HepG2 (cell line): ENCODE data around the gene AFTPH. TPM values are rescaled to one million over a fixed set of nuclear protein-coding genes. Genes with fewer than 3 reads are reported as not detected.

Experiments
- CHD2 ChIP-seq: IDR thresholded peaks from 2 replicates; pipeline ENCODE4 v1.6.1; 2011; ENCODE audit warnings: low read depth, low read length, improper control_type of control experiment
- HOXD1 ChIP-seq: sonication (generic); formaldehyde crosslinking; IDR thresholded peaks from 2 replicates; pipeline ENCODE4 v1.5.0; 2020; ENCODE audit warnings: missing genetic modification reagents
- MLXIP ChIP-seq: sonication (generic); formaldehyde crosslinking; IDR thresholded peaks from 2 replicates; pipeline ENCODE4 v1.9.0; 2021; ENCODE audit warnings: missing genetic modification reagents, borderline replicate concordance
- PHF8 ChIP-seq: sonication (generic); formaldehyde crosslinking; IDR thresholded peaks from 2 replicates; pipeline ENCODE4 v1.5.0; 2020; ENCODE audit warnings: missing genetic modification reagents
- RARG ChIP-seq: sonication (generic); formaldehyde crosslinking; IDR thresholded peaks from 2 replicates; pipeline ENCODE4 v1.4.0; 2020; ENCODE audit warnings: low read depth, mild to moderate bottlenecking, missing genetic modification reagents
- RORA ChIP-seq: sonication (generic); formaldehyde crosslinking; IDR thresholded peaks from 2 replicates; pipeline ENCODE4 v1.5.0; 2020; ENCODE audit warnings: mild to moderate bottlenecking, missing genetic modification reagents, moderate library complexity
- SETDB1 ChIP-seq: sonication (generic); formaldehyde crosslinking; IDR thresholded peaks from 2 replicates; pipeline ENCODE4 v1.5.1; 2020; ENCODE audit warnings: missing genetic modification reagents, mild to moderate bottlenecking, borderline replicate concordance
- polyA plus RNA-seq, 8 experiments: library from polyadenylated mRNA; depleted of rRNA in 3 of 8; stranded (reverse) in 7 of 8; unstranded in 1 of 8; fragments of >200 nt; fragmentation: Illumina TruSeq in 4 of 8; extraction: Trizol in 4 of 8; gene quantifications; 2 replicates each; pipeline versions ENCODE4 v1.2.1 to v1.2.3, GENCODE V29; 2011 to 2016; ENCODE audit warnings: low read depth in 4 of 8, missing spikeins in 1 of 8, mixed read lengths in 1 of 8; ENCODE audit not compliant: insufficient read depth in 1 of 8
- total RNA-seq, 5 experiments: library from RNA; depleted of rRNA; stranded (reverse); fragments of >200 nt; fragmentation: Illumina TruSeq; extraction: Trizol; gene quantifications; 2 replicates each; pipeline ENCODE4 v1.2.3, GENCODE V29; 2016; ENCODE audit warnings: low read depth in 1 of 5
- TF ChIP-seq, protein P1 (sequence below): sonication (generic); formaldehyde crosslinking; IDR thresholded peaks from 2 replicates; pipeline ENCODE4 v1.4.0; 2020; ENCODE audit warnings: missing genetic modification reagents, mild to moderate bottlenecking, borderline replicate concordance
- TF ChIP-seq, protein P2 (sequence below): sonication (generic); formaldehyde crosslinking; IDR thresholded peaks from 2 replicates; pipeline ENCODE4 v1.4.0; 2020; ENCODE audit warnings: mild to moderate bottlenecking, missing genetic modification reagents

The AFTPH gene
- total and polyA plus RNA-seq, 2 of the 13 experiments (the other 11 are each of a cell fraction or from before 2014, with no cell fraction given) = 27.5 to 36.8 TPM

- TF ChIP-seq, protein P1, sequence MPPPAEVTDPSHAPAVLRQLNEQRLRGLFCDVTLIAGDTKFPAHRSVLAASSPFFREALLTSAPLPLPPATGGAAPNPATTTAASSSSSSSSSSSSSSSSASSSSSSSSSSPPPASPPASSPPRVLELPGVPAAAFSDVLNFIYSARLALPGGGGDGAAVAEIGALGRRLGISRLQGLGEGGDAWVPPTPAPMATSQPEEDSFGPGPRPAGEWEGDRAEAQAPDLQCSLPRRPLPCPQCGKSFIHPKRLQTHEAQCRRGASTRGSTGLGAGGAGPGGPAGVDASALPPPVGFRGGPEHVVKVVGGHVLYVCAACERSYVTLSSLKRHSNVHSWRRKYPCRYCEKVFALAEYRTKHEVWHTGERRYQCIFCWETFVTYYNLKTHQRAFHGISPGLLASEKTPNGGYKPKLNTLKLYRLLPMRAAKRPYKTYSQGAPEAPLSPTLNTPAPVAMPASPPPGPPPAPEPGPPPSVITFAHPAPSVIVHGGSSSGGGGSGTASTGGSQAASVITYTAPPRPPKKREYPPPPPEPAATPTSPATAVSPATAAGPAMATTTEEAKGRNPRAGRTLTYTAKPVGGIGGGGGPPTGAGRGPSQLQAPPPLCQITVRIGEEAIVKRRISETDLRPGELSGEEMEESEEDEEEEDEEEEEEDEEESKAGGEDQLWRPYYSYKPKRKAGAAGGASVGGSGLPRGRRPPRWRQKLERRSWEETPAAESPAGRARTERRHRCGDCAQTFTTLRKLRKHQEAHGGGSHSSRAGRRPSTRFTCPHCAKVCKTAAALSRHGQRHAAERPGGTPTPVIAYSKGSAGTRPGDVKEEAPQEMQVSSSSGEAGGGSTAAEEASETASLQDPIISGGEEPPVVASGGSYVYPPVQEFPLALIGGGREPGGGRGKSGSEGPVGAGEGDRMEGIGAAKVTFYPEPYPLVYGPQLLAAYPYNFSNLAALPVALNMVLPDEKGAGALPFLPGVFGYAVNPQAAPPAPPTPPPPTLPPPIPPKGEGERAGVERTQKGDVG = no peak
- TF ChIP-seq, protein P2, sequence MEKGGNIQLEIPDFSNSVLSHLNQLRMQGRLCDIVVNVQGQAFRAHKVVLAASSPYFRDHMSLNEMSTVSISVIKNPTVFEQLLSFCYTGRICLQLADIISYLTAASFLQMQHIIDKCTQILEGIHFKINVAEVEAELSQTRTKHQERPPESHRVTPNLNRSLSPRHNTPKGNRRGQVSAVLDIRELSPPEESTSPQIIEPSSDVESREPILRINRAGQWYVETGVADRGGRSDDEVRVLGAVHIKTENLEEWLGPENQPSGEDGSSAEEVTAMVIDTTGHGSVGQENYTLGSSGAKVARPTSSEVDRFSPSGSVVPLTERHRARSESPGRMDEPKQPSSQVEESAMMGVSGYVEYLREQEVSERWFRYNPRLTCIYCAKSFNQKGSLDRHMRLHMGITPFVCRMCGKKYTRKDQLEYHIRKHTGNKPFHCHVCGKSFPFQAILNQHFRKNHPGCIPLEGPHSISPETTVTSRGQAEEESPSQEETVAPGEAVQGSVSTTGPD (CRISPR knock-in tag) = no peak
- TF ChIP-seq PHF8 (CRISPR knock-in tag) (no peak), MLXIP (CRISPR knock-in tag) (no peak), CHD2 (no peak), HOXD1 (CRISPR knock-in tag) (no peak), RARG (CRISPR knock-in tag) (no peak), SETDB1 (no peak), RORA (CRISPR knock-in tag) (no peak)
These were observed 16.5 kb downstream of the AFTPH start (continued) for GRCh38 chr2:64540615-64541014.
